Endothelial cell of umbilical vein (primary cell): ENCODE data around the gene ATP5IF1. TPM values are rescaled to one million over a fixed set of nuclear protein-coding genes. Genes with fewer than 3 reads are reported as not detected.

Experiments
- BruUV-seq: library from RNA; stranded (reverse); fragments of 400-500 nt; replicated peaks from 2 replicates; lab custom pipeline; 2021; lab: Mats Ljungman, UMichigan
- CTCF ChIA-PET: fragments of 300-600, 350-600 bp; sonication (Branson Sonifier 250); formaldehyde crosslinking; loops from one replicate; lab custom pipeline; 2021; ENCODE audit warnings: antibody characterized with exemption, inconsistent platforms; lab: Charles Lee
- POLR2A ChIA-PET: fragments of 300-600, 350-600 bp; sonication (Branson Sonifier 250); formaldehyde crosslinking; loops from one replicate; lab custom pipeline; 2021; ENCODE audit warnings: antibody characterized with exemption, inconsistent platforms; lab: Charles Lee
- DNase-seq: peaks from one replicate; pipeline ENCODE4 v3.0.0-alpha.2; 2011; ENCODE audit warnings: low read depth, low spot score
- FAIRE-seq: peaks from 2 replicates; lab custom pipeline; 2011; peaks lifted over from hg19 to GRCh38; lab: Jason Lieb, UNC
- H2AFZ ChIP-seq: 2 replicates; pipeline ENCODE4 v1.6.0; 2012; ENCODE audit warnings: low read depth, low read length, control low read depth, inconsistent platforms
- H3K27ac ChIP-seq: 2 replicates; pipeline ENCODE4 v1.5.1; 2011; ENCODE audit warnings: low read depth, mild to moderate bottlenecking, control low read depth, low read length, moderate library complexity; ENCODE audit not compliant: insufficient read depth
- H3K27me3 ChIP-seq, 2 experiments: 2 replicates each; pipeline versions ENCODE4 v1.6.0 to v1.6.1; 2011; ENCODE audit warnings: low read length in 2 of 2, mixed read lengths in 1 of 2; ENCODE audit not compliant: control insufficient read depth in 2 of 2, insufficient read depth in 2 of 2
- H3K36me3 ChIP-seq, 2 experiments: 2 replicates in 1 of 2; 3 replicates in 1 of 2; pipeline ENCODE4 v1.5.1; 2011; ENCODE audit warnings: low read length in 2 of 2, mild to moderate bottlenecking in 1 of 2, moderate library complexity in 1 of 2; ENCODE audit not compliant: control insufficient read depth in 2 of 2, insufficient read depth in 2 of 2; ENCODE audit errors: extremely low read depth in 1 of 2
- H3K4me1 ChIP-seq: 3 replicates; pipeline ENCODE4 v1.5.1; 2011; ENCODE audit warnings: mild to moderate bottlenecking, low read length; ENCODE audit not compliant: control insufficient read depth, insufficient read depth; ENCODE audit errors: extremely low read depth
- H3K4me2 ChIP-seq: 2 replicates; pipeline ENCODE4 v1.6.1; 2011; ENCODE audit warnings: low read length, control low read depth, mixed read lengths; ENCODE audit not compliant: insufficient read depth
- H3K4me3 ChIP-seq, 3 experiments: fragments of 200-600 bp in 1 of 3; sonication (generic), shearing (Covaris generic) in 1 of 3; replicated peaks in 1 of 3; 2 replicates each; pipeline ENCODE4 v1.5.1; 2011 to 2016; ENCODE audit warnings: control low read depth in 3 of 3, low read length in 3 of 3, mild to moderate bottlenecking in 2 of 3, inconsistent platforms in 1 of 3, low read depth in 1 of 3, moderate library complexity in 1 of 3; ENCODE audit not compliant: insufficient read depth in 1 of 3
- H3K79me2 ChIP-seq: 2 replicates; pipeline ENCODE4 v1.6.0; 2012; ENCODE audit warnings: low read length, inconsistent platforms; ENCODE audit not compliant: control insufficient read depth, insufficient read depth
- H3K9ac ChIP-seq: replicated peaks from 2 replicates; pipeline ENCODE3; 2011; ENCODE audit warnings: low read length, control low read depth; ENCODE audit not compliant: insufficient read depth; ENCODE audit errors: extremely low read depth
- H3K9me1 ChIP-seq: replicated peaks from 3 replicates; pipeline ENCODE4 v1.6.0; 2011; ENCODE audit warnings: mild to moderate bottlenecking, low read length; ENCODE audit not compliant: control insufficient read depth, insufficient read depth; ENCODE audit errors: extremely low read depth
- H3K9me3 ChIP-seq: replicated peaks from 2 replicates; pipeline ENCODE4 v1.5.1; 2012; ENCODE audit warnings: low read length, inconsistent platforms; ENCODE audit not compliant: control insufficient read depth, insufficient read depth
- H4K20me1 ChIP-seq: replicated peaks from 2 replicates; pipeline ENCODE3; 2011; ENCODE audit warnings: mild to moderate bottlenecking, low read length; ENCODE audit not compliant: control insufficient read depth, insufficient read depth; ENCODE audit errors: extremely low read depth
- FOS ChIP-seq: IDR thresholded peaks from 2 replicates; pipeline ENCODE4 v1.6.1; 2011; ENCODE audit warnings: mild to moderate bottlenecking, low read length, moderate library complexity, borderline replicate concordance; ENCODE audit not compliant: insufficient read depth
- JUN ChIP-seq: IDR thresholded peaks from 2 replicates; pipeline ENCODE4 v1.6.1; 2011; ENCODE audit warnings: borderline replicate concordance, low read depth; ENCODE audit not compliant: insufficient read length, insufficient read depth
- POLR2A ChIP-seq: IDR thresholded peaks from 2 replicates; pipeline ENCODE4 v1.6.1; 2012; ENCODE audit warnings: low read depth, mild to moderate bottlenecking, control low read depth, low read length
- POLR2AphosphoS5 ChIP-seq: IDR thresholded peaks from 2 replicates; pipeline ENCODE4 v1.6.1; 2012; ENCODE audit warnings: low read depth, mild to moderate bottlenecking, control low read depth, low read length, moderate library complexity; ENCODE audit not compliant: insufficient read depth
- dilution Hi-C: fragments of 300-500 bp; cut with MboI; formaldehyde crosslinking; loops from one replicate; pipeline ENCODE4 v1.15.0; 2019; ENCODE audit warnings: low sequenced_read_pairs; ENCODE audit not compliant: extremely low pct_ligation_motif_present
- intact Hi-C: fragments of 100-400 bp; cut with micrococcal nuclease; formaldehyde crosslinking; loops from one replicate; pipeline ENCODE4 v1.10.0; 2022
- polyA plus RNA-seq, 4 experiments: library from polyadenylated mRNA; depleted of rRNA in 3 of 4; stranded (reverse) in 3 of 4; unstranded in 1 of 4; fragments of >200 nt; gene quantifications; 2 replicates each; pipeline versions ENCODE4 v1.2.1 to v1.2.3, GENCODE V29; 2011 to 2012; ENCODE audit warnings: missing spikeins in 1 of 4
- total RNA-seq: library from RNA; stranded (reverse); gene quantifications from 2 replicates; pipeline ENCODE4 v1.2.3, GENCODE V29; 2021
- TF ChIP-seq, protein P1 (sequence below), 2 donors: IDR thresholded peaks; 1 replicate in 1 of 2; 2 replicates in 1 of 2; pipeline ENCODE4 v1.5.1; 2011; ENCODE audit warnings: low read length in 2 of 2, mild to moderate bottlenecking in 2 of 2, moderate library complexity in 2 of 2, control low read depth in 1 of 2, inconsistent platforms in 1 of 2, low read depth in 1 of 2; ENCODE audit not compliant: insufficient read depth in 1 of 2; ENCODE audit errors: extremely low read depth in 1 of 2

The ATP5IF1 gene
- total and polyA plus RNA-seq, 2 donors (not counting 3 experiments of a cell fraction or from before 2014, with no cell fraction given): 133 to 243 TPM

DNA sequence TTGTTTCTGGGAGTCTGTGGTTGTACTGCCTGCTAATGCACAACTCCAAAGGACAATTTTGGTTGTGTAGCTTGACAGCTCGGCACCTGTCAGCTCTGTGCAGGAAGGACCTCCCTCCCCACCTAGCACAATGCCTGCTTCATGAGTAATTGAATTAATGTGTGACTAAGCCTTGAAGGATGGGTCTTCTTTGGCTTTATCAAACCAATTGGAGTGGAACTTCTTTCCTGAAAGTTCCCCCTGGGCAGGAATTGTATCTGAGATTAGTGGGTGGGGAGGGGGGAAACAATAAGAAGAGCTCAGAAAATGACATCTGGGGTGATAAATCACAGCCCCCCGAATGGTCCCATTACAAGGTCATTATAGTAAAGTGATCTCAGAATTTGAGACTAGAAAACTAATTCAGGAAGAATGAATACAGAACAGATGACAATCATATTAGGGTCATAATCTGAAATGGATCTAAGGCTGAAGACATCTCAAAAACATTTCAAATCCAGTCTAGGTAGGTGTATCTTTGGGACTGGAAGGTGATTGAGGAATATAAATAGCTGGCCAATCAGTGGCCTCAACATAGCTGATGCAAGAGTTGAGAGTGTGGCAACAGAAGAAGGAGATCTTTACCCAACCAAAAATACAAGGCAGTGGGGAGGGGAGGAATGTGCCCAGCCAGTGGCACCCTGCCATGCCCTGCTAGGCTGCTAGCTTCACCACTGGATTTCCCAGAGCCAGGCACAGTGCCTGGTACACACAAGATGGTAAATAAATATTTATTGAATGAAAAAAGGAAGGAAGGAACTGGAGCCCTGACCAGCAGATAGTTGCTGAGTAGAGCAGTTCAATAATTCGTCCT is 13.3 kb downstream of the ATP5IF1 start:
- dilution Hi-C loops (no loop called here), intact Hi-C loops (loop anchor here (1.0 to 2.0 kb wide), 4 partner anchors 80 to 628 kb away; partner anchors contain the start of gene MED18)
- Histone ChIP-seq H3K27ac (no peak overlapping the region), H3K79me2 (peaks cover 2% of the 10 kb centered on the region), H3K9me3 (no peaks in the 10 kb centered on the region), H2AFZ (no peak overlapping the region), H3K27me3 (no peaks in the 10 kb centered on the region), H3K4me1 (peaks cover 20% of the 10 kb centered on the region), H3K9ac (no peak overlapping the region), H3K4me3 (peak overlapping the region in 1 of 3 experiments; percentile 10), H3K4me2 (peak overlapping the region; percentile 62), H4K20me1 (no peaks in the 10 kb centered on the region), H3K9me1 (no peaks in the 10 kb centered on the region), H3K36me3 (no peaks in the 10 kb centered on the region)
- no TSS peak for BruUV-seq
- POLR2A ChIA-PET: interaction anchor here (0.8 to 2.3 kb wide), 8 partner anchors 9 to 394 kb away, joined by 3 to 13 read pairs (median 4); partner anchors contain the start of genes ATP5IF1, MED18, SESN2 and TAF12
- TF ChIP-seq POLR2AphosphoS5: no peak
- TF ChIP-seq POLR2A: no peak
- TF ChIP-seq, protein P1, sequence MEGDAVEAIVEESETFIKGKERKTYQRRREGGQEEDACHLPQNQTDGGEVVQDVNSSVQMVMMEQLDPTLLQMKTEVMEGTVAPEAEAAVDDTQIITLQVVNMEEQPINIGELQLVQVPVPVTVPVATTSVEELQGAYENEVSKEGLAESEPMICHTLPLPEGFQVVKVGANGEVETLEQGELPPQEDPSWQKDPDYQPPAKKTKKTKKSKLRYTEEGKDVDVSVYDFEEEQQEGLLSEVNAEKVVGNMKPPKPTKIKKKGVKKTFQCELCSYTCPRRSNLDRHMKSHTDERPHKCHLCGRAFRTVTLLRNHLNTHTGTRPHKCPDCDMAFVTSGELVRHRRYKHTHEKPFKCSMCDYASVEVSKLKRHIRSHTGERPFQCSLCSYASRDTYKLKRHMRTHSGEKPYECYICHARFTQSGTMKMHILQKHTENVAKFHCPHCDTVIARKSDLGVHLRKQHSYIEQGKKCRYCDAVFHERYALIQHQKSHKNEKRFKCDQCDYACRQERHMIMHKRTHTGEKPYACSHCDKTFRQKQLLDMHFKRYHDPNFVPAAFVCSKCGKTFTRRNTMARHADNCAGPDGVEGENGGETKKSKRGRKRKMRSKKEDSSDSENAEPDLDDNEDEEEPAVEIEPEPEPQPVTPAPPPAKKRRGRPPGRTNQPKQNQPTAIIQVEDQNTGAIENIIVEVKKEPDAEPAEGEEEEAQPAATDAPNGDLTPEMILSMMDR (IDR thresholded peaks at IDR 0.05; ENCODE audit: extremely low read depth in 1 of 2, insufficient read depth in 1 of 2, low read depth in 1 of 2, low read length in 2 of 2): no peak
- TF ChIP-seq JUN: no peak
- TF ChIP-seq FOS: peak; percentile 49
- DNase-seq (no peak), FAIRE-seq (no peak)
- CTCF ChIA-PET: interaction anchor here (0.7 to 3.6 kb wide), 48 partner anchors 10 to 628 kb away, joined by 3 to 83 read pairs (median 6); partner anchors contain the start of genes ATP5IF1, EYA3, MED18 and PHACTR4
